SK-N-SH treated with all-trans-retinoic acid at 6 μM for 48 hours (cell line): ENCODE measurements around the gene THADA.

Source experiments
- ARNTL ChIP-seq: fragments of 450-650 bp; formaldehyde crosslinking; IDR thresholded peaks from 2 replicates; pipeline ENCODE4 v1.5.0; 2020; ENCODE audit warnings: low read depth, mild to moderate bottlenecking, moderate library complexity, borderline replicate concordance
- CSDC2 ChIP-seq: fragments of 250-450 bp; sonication (Bioruptor Pico); IDR thresholded peaks from 2 replicates; pipeline ENCODE4 v1.5.0; 2020; ENCODE audit warnings: mild to moderate bottlenecking, moderate library complexity
- ESRRG ChIP-seq: fragments of 250-450 bp; sonication (Bioruptor Pico); IDR thresholded peaks from 2 replicates; pipeline ENCODE4 v1.6.1; 2021; ENCODE audit warnings: mild to moderate bottlenecking
- ISL1 ChIP-seq: fragments of 250-450 bp; sonication (Bioruptor Pico); IDR thresholded peaks from 2 replicates; pipeline ENCODE4 v2.1.2; 2022; ENCODE audit warnings: mild to moderate bottlenecking, moderate library complexity
- RARB ChIP-seq: fragments of 250-450 bp; sonication (Bioruptor Pico); IDR thresholded peaks from 2 replicates; pipeline ENCODE4 v1.8.0; 2021; ENCODE audit warnings: mild to moderate bottlenecking, moderate library complexity
- ZC3H10 ChIP-seq: fragments of 250-450 bp; sonication (Bioruptor Pico); IDR thresholded peaks from 2 replicates; pipeline ENCODE4 v1.5.1; 2021; ENCODE audit warnings: mild to moderate bottlenecking, moderate library complexity
- ZFP30 ChIP-seq: fragments of 450-650 bp; formaldehyde crosslinking; IDR thresholded peaks from 2 replicates; pipeline ENCODE4 v1.5.0; 2022; ENCODE audit warnings: mild to moderate bottlenecking, moderate library complexity
- ZNF565 ChIP-seq: fragments of 450-650 bp; formaldehyde crosslinking; conservative IDR thresholded peaks from 2 replicates; pipeline ENCODE4 v1.5.0; 2020; ENCODE audit warnings: low read depth, mild to moderate bottlenecking, moderate library complexity
- ZNF8 ChIP-seq: fragments of 450-650 bp; formaldehyde crosslinking; IDR thresholded peaks from 2 replicates; pipeline ENCODE4 v1.5.0; 2020; ENCODE audit warnings: mild to moderate bottlenecking, moderate library complexity
- TF ChIP-seq, protein P1 (sequence below): fragments of 250-450 bp; sonication (Bioruptor Pico); IDR thresholded peaks from 2 replicates; pipeline ENCODE4 v1.8.0; 2020; ENCODE audit warnings: mild to moderate bottlenecking, moderate library complexity, borderline replicate concordance
- TF ChIP-seq, protein P2 (sequence below): fragments of 250-450 bp; sonication (Bioruptor Pico); IDR thresholded peaks from 2 replicates; pipeline ENCODE4 v1.5.1; 2020; ENCODE audit warnings: low read depth, mild to moderate bottlenecking, moderate library complexity
- TF ChIP-seq, protein P3 (sequence below): fragments of 250-450 bp; sonication (Bioruptor Pico); IDR thresholded peaks from 2 replicates; pipeline ENCODE4 v1.5.1; 2021; ENCODE audit warnings: mild to moderate bottlenecking, moderate library complexity

DNA sequence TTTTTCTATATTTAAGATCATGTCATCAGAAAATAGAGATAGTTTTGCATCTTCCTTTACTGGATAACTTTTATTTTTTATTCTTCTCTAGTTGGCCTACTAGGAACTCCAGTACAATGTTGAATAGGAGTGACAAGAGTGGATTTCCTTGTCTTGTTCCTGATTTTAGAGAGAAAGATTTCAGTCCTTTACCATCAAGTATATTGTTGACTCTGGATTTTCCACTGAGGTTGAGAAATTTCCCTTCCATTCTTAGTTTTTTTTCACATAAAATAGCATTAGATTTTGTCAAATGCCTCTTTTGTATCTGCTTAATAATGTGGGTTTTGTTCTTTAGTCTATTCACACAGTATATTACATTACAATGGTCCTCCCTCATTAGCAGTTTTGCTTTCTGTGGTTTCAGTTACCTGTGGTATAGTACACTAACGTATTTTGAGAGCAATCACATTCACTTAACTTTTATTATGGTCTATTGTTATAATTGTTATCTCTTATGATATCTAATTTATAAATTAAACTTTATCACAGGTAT is 105.5 kb downstream of the THADA start:
- TF ChIP-seq, protein P1, sequence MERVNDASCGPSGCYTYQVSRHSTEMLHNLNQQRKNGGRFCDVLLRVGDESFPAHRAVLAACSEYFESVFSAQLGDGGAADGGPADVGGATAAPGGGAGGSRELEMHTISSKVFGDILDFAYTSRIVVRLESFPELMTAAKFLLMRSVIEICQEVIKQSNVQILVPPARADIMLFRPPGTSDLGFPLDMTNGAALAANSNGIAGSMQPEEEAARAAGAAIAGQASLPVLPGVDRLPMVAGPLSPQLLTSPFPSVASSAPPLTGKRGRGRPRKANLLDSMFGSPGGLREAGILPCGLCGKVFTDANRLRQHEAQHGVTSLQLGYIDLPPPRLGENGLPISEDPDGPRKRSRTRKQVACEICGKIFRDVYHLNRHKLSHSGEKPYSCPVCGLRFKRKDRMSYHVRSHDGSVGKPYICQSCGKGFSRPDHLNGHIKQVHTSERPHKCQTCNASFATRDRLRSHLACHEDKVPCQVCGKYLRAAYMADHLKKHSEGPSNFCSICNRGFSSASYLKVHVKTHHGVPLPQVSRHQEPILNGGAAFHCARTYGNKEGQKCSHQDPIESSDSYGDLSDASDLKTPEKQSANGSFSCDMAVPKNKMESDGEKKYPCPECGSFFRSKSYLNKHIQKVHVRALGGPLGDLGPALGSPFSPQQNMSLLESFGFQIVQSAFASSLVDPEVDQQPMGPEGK (CRISPR knock-in tag), result no peak
- no peak for TF ChIP-seq ESRRG (CRISPR knock-in tag)
- TF ChIP-seq CSDC2 (CRISPR knock-in tag), result no peak
- TF ChIP-seq, protein P2, sequence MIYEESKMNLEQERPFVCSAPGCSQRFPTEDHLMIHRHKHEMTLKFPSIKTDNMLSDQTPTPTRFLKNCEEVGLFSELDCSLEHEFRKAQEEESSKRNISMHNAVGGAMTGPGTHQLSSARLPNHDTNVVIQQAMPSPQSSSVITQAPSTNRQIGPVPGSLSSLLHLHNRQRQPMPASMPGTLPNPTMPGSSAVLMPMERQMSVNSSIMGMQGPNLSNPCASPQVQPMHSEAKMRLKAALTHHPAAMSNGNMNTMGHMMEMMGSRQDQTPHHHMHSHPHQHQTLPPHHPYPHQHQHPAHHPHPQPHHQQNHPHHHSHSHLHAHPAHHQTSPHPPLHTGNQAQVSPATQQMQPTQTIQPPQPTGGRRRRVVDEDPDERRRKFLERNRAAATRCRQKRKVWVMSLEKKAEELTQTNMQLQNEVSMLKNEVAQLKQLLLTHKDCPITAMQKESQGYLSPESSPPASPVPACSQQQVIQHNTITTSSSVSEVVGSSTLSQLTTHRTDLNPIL, result no peak
- no peak for TF ChIP-seq RARB (CRISPR knock-in tag)
- TF ChIP-seq ZC3H10 (CRISPR knock-in tag), result no peak
- no peak for TF ChIP-seq ZNF8 (CRISPR knock-in tag)
- TF ChIP-seq ARNTL (CRISPR knock-in tag), result no peak
- TF ChIP-seq ISL1 (CRISPR knock-in tag), result no peak
- no peak for TF ChIP-seq ZNF565
- TF ChIP-seq, protein P3, sequence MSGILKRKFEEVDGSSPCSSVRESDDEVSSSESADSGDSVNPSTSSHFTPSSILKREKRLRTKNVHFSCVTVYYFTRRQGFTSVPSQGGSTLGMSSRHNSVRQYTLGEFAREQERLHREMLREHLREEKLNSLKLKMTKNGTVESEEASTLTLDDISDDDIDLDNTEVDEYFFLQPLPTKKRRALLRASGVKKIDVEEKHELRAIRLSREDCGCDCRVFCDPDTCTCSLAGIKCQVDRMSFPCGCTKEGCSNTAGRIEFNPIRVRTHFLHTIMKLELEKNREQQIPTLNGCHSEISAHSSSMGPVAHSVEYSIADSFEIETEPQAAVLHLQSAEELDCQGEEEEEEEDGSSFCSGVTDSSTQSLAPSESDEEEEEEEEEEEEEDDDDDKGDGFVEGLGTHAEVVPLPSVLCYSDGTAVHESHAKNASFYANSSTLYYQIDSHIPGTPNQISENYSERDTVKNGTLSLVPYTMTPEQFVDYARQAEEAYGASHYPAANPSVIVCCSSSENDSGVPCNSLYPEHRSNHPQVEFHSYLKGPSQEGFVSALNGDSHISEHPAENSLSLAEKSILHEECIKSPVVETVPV (CRISPR knock-in tag), result no peak
- no peak for TF ChIP-seq ZFP30 (CRISPR knock-in tag)
